HG03097 (cell line): ENCODE measurements around the gene NYAP2.
A peak's percentile ranks its signal among the peaks of the same experiment; 100 is the strongest.

ENCODE experiments used
- ATAC-seq: cut with Tn5 transposase; IDR thresholded peaks from one replicate; pipeline ENCODE4 v1.9.1; 2021; ENCODE audit not compliant: unreplicated experiment, low FRiP score

Gene NYAP2

GRCh38 chr2:225612636-225613035 lies 213.1 kb downstream of the NYAP2 start:
- ATAC-seq = no peak

GRCh38 chr2:225614915-225615314 lies 215.4 kb downstream of the NYAP2 start:
- no peak for ATAC-seq

- ATAC-seq = no peak
Measured at GRCh38 chr2:225615514-225615913, 216.0 kb downstream of the NYAP2 start.

DNA sequence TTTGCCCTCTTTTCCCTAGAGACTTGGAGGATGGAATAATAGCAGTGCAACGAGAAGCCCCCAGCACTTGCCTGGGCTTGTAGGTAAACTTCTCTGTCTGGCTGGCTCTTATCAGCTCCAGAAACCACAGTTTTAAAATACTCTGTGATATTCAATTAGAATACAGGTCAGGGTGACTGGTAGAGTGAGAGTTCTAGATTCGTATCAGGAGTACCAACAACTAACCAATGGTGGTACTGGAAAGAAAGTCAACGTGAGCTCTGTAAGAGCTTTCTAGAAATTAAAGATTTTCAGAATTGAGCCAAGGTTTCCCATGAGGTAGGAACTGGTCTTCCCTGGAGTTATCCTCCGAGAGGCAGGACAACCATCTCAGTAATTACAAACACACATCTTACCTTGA lies 216.9 kb downstream of the NYAP2 start:
- ATAC-seq = no peak

GRCh38 chr2:225616848-225617247 lies 217.3 kb downstream of the NYAP2 start:
- no peak for ATAC-seq

GRCh38 chr2:225620227-225620626 lies 220.7 kb downstream of the NYAP2 start:
- no peak for ATAC-seq

GRCh38 chr2:225630824-225631533 lies 231.5 kb downstream of the NYAP2 start:
- no peak for ATAC-seq

DNA sequence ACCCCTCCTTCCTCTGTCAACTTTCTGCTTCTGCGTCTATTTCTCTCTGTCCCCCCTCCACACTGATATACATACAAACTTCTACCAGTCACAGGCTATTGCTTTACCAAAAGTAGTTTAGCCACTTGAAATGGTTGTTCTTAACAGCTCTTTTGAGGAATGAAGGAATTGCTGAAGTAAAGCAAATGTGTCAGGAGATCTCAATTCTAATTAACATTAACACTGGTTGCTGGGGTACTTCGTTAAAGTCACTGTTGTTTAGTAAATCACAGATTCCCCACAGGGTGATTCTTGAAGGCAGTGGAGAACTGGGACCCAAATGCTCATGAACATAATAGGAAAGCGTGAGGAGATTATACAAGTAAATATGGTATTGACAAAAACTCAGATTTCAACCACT lies 232.8 kb downstream of the NYAP2 start:
- ATAC-seq = no peak

DNA sequence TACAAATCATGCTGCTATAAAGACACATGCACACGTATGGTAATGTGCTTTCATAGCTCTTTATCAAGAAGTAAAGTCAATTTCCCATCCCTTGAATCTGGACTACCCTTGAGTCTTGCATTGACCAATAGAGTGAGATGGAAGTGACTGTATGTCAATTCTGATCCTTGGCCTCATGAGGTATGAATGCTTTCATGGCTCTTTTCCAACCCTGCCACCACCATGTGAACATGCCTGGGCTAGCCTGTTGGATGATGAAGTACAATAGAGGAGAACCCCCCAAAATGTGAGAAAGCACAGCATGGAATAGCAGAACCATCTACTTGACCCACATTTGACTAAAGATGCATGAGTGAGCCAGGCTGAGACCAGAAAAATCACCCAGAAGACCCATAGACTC lies 237.0 kb downstream of the NYAP2 start:
- ATAC-seq = no peak

DNA sequence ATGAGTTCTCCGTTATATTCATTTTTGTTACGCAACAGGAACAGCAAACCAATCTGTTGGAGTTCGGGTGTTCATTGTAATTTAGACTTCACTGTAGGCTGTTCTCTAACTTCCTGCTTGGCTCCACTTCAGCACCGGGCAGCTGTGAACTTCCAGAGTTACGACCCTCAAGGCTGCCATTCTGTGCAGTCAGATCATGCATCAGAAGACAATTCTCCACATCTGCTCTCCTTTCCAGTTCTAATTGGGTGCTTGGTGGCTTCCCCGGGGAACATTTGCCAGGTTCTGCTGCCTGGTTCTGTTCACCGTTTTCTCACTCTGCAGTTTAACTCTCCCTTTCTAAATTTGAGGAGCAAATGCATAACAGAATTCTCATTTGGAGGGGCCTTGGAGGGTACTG lies 237.7 kb downstream of the NYAP2 start:
- no peak for ATAC-seq

GRCh38 chr2:225640550-225640949 lies 241.0 kb downstream of the NYAP2 start:
- ATAC-seq = no peak

DNA sequence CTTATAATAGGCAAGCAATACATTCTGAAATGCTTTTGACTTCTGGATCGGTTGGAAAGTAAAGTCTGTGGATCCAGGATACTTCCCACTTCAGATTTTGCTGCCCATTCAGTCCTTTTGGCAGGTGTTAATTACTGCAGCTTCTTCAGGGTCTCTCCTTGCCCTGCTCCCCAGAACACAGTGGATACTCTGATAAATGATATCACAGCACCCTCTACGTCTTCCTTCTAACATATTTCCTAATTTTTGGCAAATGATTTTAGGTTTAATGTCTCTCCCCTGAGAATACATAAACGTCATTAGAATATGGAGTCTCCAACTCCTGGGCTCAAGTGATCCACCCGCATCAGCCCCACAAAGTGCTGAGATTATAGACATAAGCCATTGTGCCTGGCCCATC lies 249.8 kb downstream of the NYAP2 start:
- no peak for ATAC-seq

DNA sequence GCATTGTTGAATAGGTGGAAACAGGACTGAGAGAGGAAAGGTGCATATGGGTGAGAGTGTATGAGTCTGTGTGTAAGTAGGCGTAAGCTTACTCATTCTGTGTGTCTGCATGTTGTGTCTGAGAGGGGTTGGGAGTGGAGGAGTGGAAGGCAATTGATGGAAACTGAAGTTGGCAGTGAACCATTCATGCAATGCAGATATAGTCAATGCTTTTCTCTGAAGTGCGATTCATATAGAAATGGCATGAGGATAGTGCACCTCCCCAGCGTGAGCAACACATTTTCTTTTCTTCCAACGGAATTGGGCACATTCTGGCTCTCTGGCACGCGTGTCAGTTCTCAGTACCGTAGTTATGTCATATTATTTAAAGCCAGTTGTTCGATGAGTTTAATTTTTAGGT lies 250.5 kb downstream of the NYAP2 start:
- no peak for ATAC-seq

GRCh38 chr2:225660262-225661131 lies 261.0 kb downstream of the NYAP2 start:
- ATAC-seq = no peak

DNA sequence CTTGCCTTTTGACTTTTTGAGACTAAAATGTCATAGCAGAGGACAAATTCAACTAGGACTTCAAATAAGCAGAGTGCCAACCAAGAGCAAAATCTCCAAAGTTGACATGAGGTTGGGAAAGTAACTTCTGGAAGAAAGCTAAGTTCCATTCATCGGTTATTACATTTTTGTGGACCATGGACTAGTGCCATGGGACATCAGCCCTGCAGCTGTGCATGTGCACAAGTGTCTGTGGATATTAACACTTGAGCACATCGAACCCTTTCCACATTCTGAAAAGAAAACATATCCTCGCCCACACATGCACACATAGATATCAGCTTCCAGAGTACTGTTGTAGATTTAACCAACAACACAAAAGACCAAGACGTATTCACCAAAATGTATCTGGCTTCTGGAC lies 262.6 kb downstream of the NYAP2 start:
- ATAC-seq = no peak

DNA sequence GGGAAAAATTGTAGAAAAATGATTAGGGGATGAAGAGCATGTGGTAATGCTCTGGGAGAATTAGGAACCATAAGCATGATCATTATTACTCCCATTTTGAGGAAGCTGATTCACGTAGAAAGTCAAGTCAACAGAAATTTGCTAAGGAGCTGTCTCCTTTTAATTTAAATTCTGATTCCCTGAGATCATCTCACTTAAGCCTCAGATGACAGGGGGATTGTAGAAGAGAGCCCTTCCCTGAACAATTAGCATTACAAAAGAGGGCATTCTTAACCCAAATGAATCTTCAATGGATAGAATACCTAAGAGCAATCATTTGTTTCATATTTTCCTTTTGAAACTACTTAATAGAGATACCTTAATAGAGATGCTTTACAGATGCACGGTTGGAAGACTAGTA lies 267.9 kb downstream of the NYAP2 start:
- ATAC-seq = no peak

- peak; percentile 94 for ATAC-seq
Measured at GRCh38 chr2:225668606-225669266, 269.2 kb downstream of the NYAP2 start.

- ATAC-seq = no peak
Measured at GRCh38 chr2:225670111-225670974, 270.8 kb downstream of the NYAP2 start.

- ATAC-seq = no peak
Measured at GRCh38 chr2:225678792-225679191, 279.3 kb downstream of the NYAP2 start.

GRCh38 chr2:225683258-225683657 lies 283.7 kb downstream of the NYAP2 start:
- ATAC-seq = no peak

GRCh38 chr2:225690153-225690552 lies 290.6 kb downstream of the NYAP2 start:
- no peak for ATAC-seq
